ENCODE measurements around the gene TBC1D1. TPM values are rescaled to one million over a fixed set of nuclear protein-coding genes. Genes with fewer than 3 reads are reported as not detected.

The TBC1D1 gene
- total and polyA plus RNA-seq, 2 of the 8 experiments (the other 6 are each of a cell fraction or from before 2014, with no cell fraction given), result 96.9 to 162 TPM

DNA sequence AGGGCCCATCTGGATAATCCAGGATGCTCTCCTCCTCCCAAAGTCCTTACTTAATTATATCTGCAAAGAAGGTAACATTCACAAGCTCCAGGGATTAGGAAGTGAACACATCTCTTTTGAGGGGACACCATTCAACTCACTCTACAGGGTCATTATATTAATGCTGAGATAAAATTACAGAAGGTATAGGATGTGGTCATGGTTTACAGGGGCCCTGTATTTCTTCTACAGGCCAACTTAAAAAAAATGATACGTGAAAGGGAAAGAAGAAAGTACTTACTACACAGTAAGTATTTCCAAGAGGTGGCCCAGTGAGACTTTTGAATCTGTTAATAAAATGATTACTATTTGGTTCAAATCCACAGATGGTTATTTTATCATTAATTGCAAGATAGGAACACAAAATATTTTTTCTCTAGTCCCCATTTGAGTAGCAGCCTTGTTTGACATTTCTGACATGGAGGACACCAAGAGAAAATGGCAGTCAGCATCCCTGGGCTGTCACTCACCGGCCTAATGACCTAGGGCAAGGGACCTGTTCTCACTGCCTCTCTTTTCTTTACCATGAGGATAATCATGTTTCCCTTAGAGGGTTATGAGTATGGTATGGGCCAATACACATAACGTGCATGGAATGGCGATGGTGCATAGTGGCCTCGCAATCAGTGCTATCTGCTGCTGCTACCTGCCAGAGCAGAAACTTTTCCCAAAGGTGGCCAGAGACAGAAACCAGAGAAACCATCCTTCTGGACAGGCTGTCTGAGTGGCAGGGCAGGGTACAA is 209.8 kb downstream of the TBC1D1 start:
- Histone ChIP-seq H3K79me2 (ENCODE audit: control insufficient read depth in 1 of 2, insufficient read depth in 2 of 2, low read length in 2 of 2) (no peaks in the 10 kb centered on the region), H3K23ac (ENCODE audit: insufficient read length) (no peak overlapping the region), H3K23me2 (ENCODE audit: low read depth, low read length) (no peaks in the 10 kb centered on the region), H3K27ac (ENCODE audit: low read depth, low read length) (no peak overlapping the region), H3K9me3 (ENCODE audit: insufficient read depth in 2 of 2, low read depth in 1 of 2, low read length in 1 of 2) (no peaks in the 10 kb centered on the region), H2BK15ac (ENCODE audit: low read length) (no peak overlapping the region), H4K20me1 (replicated peaks in 1 of 2; ENCODE audit: control insufficient read depth in 1 of 2, insufficient read depth in 2 of 2, low read length in 2 of 2) (no peaks in the 10 kb centered on the region), H3K79me1 (ENCODE audit: low read depth, low read length) (no peaks in the 10 kb centered on the region; the same call in 1 of the 2 replicates), H2BK5ac (ENCODE audit: low read depth, low read length) (no peak overlapping the region), H2AFZ (ENCODE audit: low read length) (no peak overlapping the region), H3K27me3 (replicated peaks in 1 of 4; ENCODE audit: control insufficient read depth in 3 of 4, extremely low read depth in 1 of 4, insufficient read depth in 3 of 4, low read length in 3 of 4) (no peaks in the 10 kb centered on the region), H4K5ac (ENCODE audit: insufficient read length, low read depth, low read length) (no peak overlapping the region), H3K4me2 (ENCODE audit: insufficient read depth in 1 of 2, low read depth in 2 of 2, low read length in 2 of 2) (no peak overlapping the region), H3K14ac (ENCODE audit: insufficient read length) (no peak overlapping the region), H3K4ac (replicated peaks; ENCODE audit: insufficient read length, low read depth, low read length) (no peak overlapping the region), H4K8ac (ENCODE audit: extremely low read depth, insufficient read depth, low read length) (no peak overlapping the region), H2BK12ac (ENCODE audit: low read depth, low read length) (no peak overlapping the region), H3K4me3 (ENCODE audit: extremely low read depth in 1 of 4, insufficient read depth in 2 of 4, low read depth in 3 of 4, low read length in 4 of 4) (no peak overlapping the region), H2BK20ac (ENCODE audit: low read length) (no peak overlapping the region), H3K56ac (replicated peaks; ENCODE audit: insufficient read length, low read depth, low read length) (no peak overlapping the region), H4K91ac (replicated peaks; ENCODE audit: insufficient read length, low read length) (no peak overlapping the region), H3K4me1 (replicated peaks in 1 of 4; ENCODE audit: control insufficient read depth in 3 of 4, insufficient read depth in 4 of 4, low read length in 3 of 4) (no peaks in the 10 kb centered on the region), H3K36me3 (ENCODE audit: control insufficient read depth in 2 of 4, insufficient read depth in 4 of 4, low read length in 3 of 4) (peaks cover 1 to 17% (median 10%) of the 10 kb centered on the region in 4 experiments; a peak in 5 of 8 replicates), H2AK5ac (ENCODE audit: low read depth, low read length) (no peak overlapping the region), H2BK120ac (replicated peaks; ENCODE audit: low read depth, low read length) (no peak overlapping the region), H3K9ac (replicated peaks in 1 of 4; ENCODE audit: extremely low read depth in 1 of 4, low read depth in 3 of 4, low read length in 3 of 4) (no peak overlapping the region), H3K18ac (ENCODE audit: extremely low read depth, low read length) (no peak overlapping the region)
- 97% methylated on average over 5 of the region's 5 CpGs; no CpG with 5 or more reads in 1 of the 2 experiments for WGBS, 2 experiments (ENCODE audit: extremely low coverage in 1 of 2, insufficient coverage in 1 of 2, insufficient read length in 1 of 2, insufficient replicate concordance in 2 of 2, low coverage in 1 of 2, low lambda C conversion rate in 2 of 2, missing lambda C conversion rate in 1 of 2)
- DNase-seq (ENCODE audit: low read depth in 1 of 2, low spot score in 2 of 2), result no peak
- POLR2A ChIA-PET (ENCODE audit: partially characterized antibody), result no interaction called here
- FAIRE-seq, result no peak
- CTCF ChIA-PET (ENCODE audit: partially characterized antibody), result interaction anchor here (0.6 to 2.6 kb wide), 8 partner anchors 10 to 574 kb away, joined by 3 to 9 read pairs (median 3); no protein-coding TSS in a partner anchor
- no peak for TF ChIP-seq EP300 (IDR thresholded peaks at IDR 0.05; ENCODE audit: borderline replicate concordance in 1 of 2, low read depth in 2 of 2, low read length in 2 of 2)
- TF ChIP-seq TBP (IDR thresholded peaks at IDR 0.05; ENCODE audit: low read depth, low read length), result no peak
- no peak for TF ChIP-seq PHF8 (conservative IDR thresholded peaks at IDR 0.05; ENCODE audit: low read depth, low read length)
- TF ChIP-seq HDAC6 (IDR thresholded peaks at IDR 0.05; ENCODE audit: low read depth, low read length), result no peak
- TF ChIP-seq SAP30 (IDR thresholded peaks at IDR 0.05; ENCODE audit: insufficient read depth, insufficient replicate concordance, low read length), result no peak
- TF ChIP-seq CREB1 (IDR thresholded peaks at IDR 0.05), result no peak
- TF ChIP-seq, protein P1, sequence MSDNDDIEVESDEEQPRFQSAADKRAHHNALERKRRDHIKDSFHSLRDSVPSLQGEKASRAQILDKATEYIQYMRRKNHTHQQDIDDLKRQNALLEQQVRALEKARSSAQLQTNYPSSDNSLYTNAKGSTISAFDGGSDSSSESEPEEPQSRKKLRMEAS (IDR thresholded peaks at IDR 0.05), result no peak
- TF ChIP-seq CHD2 (IDR thresholded peaks at IDR 0.05; ENCODE audit: low read length), result no peak
- no peak for TF ChIP-seq RAD21 (IDR thresholded peaks at IDR 0.05 in 1 of 2, conservative IDR thresholded peaks at IDR 0.05 in 1 of 2; ENCODE audit: low read depth in 2 of 2, low read length in 2 of 2)
- TF ChIP-seq RFX5 (IDR thresholded peaks at IDR 0.05; ENCODE audit: borderline replicate concordance, low read depth, low read length), result no peak
- TF ChIP-seq CBX8 (IDR thresholded peaks at IDR 0.05; ENCODE audit: borderline replicate concordance, low read depth, low read length), result no peak
